Activated T-cell treated with anti-CD3 and anti-CD28 coated beads for 4 hours (primary cell): Measurements from ENCODE around the gene PPP1R37.

ENCODE experiments used
- DNase-seq: peaks from one replicate; pipeline ENCODE4 v3.0.0-alpha.2; 2020

The PPP1R37 gene

DNA sequence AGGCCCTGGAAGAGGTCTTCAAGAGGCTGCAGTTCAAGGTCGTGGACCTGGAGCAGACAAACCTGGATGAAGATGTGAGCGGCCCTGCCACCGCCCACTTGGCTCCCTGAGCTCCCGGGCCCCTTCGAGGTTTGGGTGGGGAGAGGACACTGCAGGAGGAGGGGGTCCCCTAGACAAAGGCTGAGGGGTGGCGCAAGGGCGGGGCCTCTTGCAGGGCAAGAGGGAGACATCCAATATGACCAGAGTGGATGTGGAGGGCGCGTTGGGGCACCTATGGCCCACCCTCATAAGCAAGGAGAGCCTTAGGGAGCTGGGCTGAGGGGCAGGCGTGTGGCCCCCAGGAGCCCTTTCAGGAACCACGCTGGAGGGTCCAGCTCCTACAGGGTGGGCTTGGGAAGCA lies 47.6 kb downstream of the PPP1R37 start:
- no peak for DNase-seq

DNA sequence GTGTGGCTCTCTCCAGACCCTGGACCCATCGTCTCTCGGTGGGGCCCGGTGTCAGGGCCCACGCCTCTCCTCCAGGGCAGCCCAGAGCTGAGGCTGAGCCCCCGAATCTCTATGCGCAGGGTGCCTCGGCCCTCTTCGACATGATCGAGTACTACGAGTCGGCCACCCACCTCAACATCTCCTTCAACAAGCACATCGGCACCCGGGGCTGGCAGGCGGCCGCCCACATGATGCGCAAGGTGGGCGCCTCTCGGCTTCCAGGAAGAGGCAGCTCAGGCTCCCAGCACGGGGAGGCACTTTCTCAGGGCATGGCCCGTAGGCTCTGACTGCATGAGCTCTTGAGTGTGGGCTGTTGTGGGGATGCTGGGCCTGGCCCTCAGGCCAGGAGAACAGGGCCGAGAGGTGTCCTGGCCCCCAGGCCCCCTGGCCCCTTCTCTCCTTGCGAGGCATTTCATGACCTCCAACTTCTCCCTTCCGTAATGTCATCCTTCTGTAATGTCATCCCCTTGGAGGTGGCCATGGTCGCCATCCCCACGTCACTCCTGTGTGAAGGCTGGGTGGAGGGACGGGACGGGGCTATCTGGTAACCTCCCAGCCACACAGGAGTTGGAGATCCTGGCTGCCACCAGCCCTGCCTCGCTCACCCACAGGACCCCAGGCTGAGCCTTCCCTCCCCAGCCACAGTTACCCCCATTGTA lies 48.4 kb downstream of the PPP1R37 start:
- DNase-seq: no peak

DNA sequence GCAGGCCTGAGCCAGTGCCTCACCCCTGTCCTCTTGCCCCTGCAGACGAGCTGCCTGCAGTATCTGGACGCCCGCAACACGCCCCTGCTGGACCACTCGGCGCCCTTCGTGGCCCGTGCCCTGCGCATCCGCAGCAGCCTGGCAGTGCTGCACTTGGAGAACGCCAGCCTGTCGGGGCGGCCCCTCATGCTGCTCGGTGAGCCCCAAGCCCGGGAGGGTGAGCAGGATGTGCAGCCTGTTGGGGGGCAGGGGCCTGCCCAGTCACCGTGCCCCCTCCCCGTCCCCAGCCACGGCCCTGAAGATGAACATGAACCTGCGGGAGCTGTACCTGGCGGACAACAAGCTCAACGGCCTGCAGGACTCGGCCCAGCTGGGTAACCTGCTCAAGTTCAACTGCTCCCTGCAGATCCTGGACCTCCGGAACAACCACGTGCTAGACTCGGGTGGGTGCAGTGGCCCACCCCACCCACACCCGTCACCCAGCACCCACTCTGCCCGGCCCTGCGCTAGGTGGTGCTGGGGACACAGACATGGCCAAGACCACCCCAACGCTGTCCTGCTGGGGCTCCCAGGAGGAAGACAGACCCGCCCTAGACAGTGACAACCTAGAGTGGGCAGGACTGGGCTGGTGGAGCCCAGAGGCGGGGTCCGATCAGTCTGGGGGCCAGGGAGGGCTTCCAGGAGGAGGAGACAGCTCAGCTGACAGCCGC lies 49.2 kb downstream of the PPP1R37 start:
- DNase-seq: no peak

DNA sequence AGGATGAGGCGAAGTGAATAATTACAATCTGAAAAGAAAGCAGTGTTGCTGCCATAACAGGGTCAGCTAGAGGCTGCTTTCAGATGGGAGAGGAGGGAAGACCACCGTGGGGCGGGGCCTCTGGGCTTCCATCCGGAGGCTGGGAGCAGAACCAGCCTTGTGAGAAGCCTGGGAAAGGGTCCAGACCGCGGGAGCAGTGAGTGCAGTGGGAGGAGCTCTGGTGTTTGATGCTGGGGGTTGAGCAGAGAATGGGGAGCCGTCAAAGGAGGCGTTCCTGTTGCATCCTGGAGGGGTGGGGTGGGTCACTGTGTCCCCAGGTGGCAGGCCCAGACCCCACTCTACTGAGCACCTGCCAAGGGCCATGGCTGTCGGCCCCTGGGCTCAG lies 49.7 kb downstream of the PPP1R37 start:
- DNase-seq: no peak

DNA sequence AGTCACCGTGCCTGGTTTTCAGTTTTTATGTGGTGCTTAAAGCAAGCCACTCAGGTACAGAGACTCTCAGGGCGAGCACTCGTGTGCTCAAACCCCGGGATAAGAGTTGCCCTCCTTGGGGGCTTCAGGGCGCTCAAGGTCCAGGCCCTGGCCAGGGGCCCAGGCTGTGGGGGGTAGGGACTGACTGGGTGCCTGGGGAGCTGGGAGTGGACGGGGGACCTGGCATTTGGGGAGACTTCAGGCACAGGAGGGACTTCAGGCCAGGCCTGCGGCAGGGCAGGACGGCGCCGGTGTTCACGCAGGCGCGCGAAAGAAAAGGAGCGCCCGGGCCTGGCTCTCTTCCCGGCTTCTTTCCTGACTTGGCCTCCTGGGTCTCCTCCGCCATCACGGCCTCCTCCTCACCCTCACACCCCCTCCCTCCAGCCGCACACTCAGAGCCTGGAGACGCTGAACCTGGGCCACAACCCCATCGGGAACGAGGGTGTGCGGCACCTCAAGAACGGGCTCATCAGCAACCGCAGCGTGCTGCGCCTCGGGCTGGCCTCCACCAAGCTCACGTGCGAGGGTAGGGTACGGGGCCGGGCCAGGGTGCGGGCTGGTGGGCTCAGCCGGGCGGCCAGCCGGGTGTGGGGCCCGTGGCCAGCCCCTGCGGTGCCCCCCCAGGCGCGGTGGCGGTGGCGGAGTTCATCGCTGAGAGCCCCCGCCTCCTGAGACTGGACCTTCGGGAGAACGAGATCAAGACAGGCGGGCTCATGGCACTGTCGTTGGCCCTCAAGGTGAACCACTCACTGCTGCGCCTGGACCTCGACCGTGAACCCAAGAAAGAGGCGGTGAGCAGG lies 51.7 kb downstream of the PPP1R37 start:
- DNase-seq: no peak

DNA sequence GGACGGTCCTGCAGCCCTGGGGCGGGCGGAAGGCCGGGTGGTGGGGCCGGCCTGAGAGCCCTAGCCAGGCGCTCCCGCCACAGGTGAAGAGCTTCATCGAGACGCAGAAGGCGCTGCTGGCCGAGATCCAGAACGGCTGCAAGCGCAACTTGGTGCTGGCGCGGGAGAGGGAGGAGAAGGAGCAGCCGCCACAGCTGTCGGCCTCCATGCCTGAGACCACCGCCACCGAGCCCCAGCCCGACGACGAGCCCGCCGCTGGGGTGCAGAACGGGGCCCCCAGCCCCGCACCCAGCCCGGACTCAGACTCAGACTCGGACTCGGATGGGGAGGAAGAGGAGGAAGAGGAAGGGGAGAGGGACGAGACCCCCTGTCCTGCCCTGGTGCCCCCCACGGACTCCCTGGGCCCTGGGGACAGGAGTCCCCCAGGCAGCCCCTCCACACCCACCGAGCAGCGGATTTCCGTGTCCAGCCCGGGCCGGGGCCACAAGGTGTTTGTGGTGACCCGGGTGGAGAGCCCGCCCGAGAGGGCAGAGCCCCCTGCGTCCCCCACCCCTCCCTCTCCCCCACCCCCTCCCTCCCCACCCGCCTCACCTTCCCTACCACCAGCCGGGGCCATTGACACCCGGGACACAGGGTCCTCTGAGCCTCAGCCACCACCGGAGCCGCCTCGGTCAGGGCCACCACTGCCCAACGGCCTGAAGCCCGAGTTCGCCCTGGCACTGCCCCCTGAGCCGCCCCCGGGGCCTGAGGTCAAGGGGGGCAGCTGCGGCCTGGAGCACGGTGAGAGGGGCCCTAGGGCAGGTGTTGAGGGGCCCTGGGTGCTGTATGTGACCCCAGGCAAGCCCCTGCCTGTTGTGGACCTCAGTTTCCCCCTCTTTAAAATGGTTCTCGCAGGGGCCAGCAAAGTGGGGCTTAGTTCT lies 52.6 kb downstream of the PPP1R37 start:
- no peak for DNase-seq

DNA sequence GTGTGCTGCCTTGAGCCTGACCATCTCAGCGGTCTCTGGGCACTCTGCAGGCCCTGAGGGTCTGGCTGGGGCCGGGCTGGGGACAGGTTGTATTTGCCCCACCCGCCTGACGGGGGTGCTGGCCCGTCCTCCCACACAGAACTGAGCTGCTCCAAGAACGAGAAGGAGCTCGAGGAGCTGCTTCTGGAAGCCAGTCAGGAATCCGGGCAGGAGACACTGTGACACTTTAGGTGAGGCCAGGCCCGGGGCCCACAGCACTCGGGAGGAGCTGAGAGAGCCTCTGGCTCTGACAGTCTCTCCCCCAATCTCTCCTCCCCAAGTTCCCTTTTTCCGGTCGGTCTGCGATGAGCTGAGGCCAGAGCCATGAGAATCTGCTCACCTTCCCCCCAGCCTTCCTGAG lies 53.3 kb downstream of the PPP1R37 start:
- DNase-seq: no peak

DNA sequence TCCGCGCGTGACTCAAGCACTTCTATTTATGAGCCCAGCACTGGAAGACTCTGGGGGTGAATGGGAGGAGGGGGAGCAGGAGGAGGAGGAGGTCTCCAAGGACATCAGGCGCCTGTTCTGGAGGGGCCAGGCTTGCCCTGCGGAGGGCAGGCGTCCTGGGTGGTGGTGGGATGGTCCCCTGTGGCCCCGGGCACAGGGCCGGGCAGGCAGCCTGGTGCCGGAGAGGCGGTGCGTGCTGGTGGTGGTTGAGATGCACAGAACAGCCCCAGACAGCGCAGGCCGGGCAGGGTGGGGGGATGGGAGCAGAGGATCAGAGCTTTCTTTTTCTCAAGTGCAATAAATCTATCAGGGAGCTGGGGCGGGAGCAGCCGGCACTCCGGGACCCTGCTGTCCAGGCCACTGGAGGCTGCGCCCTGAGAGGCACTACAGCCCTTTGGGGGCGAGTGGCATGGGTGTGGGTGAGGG lies 53.8 kb downstream of the PPP1R37 start:
- no peak for DNase-seq

DNA sequence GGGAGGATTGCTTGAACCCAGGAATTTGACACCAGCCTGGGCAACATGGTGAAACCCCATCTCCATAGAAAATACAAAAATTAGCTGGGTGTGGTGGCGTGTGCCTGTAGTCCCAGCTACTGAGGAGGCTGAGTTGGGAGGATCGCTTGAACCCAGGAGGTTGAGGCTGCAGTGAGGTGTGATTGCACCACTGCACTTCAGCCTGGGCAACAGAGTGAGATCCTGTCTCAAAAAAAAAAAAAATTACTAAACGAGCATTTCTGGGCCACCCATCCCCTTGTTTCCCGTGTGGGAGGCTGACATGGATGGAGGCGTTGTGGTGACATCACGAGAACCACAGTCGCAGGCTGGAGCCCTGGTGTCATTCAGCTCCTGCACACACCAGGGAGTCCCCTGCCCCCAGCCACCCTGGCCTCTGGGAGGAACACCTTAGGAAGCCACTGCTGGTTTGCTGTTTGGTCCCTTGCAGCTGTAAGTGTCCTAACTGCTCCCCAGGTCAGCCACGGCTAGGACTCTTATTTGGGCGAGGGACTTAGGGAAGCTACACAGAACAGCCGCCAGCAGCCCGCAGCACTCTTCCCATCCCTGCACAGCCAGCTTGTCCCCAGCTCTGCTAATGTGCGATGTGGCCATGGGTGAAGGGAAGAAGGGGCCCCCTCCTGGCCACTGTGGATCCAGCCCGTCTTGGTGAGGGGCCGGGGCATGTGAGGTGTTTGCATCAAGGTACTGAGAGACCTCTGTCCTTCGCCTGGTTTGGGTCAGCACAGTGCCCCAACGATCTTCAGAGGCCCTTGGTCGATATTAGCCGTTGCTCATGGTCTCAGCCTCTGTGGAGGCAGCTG lies 55.1 kb downstream of the PPP1R37 start:
- DNase-seq: no peak

DNA sequence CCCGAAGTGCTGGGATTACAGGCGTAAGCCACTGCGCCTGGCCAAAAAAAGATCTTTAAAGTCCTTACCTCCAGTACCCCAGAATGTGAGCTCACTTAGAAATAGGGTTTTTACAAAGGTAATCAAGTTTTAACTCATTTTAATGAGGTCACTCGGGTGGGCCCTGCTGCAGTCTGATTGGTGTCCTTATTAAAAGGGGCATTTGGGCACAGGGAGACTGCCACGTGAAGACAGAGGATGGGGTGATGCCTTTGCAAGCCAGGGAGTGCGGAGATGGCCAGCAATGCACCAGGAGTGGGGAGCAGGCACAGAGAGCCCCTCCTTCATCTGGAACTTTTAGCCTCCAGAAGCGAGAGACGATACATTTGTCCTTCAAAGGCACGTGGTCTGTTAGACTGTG lies 56.1 kb downstream of the PPP1R37 start:
- no peak for DNase-seq

DNA sequence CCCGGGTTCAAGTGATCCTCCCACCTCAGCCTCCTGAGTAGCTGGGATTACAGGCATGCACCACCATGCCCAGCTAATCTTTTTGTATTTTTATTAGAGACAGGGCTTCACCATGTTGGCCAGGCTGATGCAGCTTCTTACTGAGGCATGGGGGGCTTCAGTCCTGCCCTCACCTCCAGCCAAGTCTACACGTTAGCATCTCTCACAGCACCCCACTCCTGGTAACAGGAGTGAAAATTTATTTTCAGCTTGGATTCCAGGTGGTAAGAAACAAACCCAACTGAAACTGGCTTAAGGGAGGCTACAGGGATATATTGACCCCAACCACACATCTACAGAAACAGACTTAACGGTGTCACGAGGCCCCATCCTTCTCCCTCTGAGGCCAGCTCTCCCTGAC lies 57.2 kb downstream of the PPP1R37 start:
- DNase-seq: no peak

DNA sequence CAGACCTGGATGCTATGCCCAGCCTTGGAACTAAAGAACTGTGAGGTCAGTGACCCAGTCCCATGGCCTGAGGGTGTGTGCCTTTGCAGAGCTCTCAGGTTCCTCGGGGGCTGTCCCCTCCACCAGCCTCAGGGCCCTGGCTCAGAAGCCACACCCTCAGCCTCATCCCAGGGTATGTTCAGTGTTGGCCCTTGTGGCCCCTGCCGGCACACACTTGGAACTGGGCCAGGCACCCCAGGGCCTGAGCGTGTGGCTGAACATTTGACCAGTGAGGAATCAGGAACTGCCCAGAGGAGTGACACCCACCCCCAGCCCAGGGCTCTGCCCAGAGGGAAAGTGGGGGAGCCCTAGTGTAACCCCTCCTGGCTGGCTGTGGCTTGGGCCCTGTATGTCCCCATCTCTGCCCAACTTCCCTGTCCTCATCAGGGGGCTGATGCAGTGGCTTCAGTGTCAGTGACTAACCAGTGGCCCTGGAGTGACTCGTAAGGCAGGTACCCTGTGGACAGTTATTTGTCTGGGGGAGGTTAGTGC lies 57.8 kb downstream of the PPP1R37 start:
- DNase-seq: no peak

DNA sequence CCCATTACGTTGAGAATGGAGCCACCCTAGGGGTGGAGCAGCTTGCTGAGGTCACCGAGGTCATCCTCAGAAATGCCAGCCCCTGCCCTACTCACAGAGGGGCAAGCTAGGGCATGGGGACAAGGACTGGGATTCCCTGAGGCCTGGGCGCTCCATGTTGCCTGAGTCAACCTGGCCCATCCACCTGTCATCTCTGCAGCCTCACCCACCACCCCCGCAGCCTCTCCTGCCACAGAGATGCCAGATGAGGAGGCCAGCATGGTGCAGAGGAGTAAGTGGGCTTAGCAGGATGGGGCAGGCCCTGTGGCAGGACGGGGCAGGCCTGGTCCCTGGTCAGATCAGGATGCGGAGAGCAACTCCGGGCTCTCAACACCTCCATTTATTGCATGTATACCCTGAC lies 58.3 kb downstream of the PPP1R37 start:
- DNase-seq: no peak

DNA sequence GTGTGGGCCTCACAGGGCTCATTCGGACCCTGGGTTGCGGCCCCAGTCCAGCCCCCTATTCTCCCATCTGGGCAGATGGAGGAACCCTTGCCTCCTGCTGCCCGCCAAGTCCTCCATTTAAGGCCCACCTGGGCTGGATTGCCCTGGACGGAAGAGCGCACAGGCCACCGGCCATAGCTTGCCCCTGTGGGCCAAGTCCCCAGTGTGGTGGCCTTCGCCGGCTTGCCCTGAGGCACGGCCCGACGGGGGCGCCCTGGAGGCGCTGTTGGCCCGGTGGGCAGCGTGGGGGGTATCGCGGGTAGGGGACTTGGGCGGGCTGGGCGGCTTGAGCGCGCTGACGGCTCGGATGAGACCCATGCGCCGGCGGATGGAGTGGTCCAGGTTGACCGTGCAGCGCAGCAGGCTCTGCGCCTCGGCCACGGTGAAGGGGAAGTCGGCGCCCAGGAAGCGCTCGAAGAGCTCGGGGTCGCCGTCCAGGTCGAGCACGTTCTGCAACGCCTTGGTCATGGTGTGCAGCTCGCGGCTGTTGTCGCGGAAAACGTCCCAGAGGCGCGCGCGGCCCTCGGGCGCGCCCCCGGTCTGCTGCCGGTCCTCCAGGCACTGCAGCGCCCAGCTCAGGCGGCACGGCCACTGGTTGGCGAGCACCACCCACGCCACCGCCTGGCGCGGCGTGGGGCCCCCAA lies 59.0 kb downstream of the PPP1R37 start:
- DNase-seq: no peak

DNA sequence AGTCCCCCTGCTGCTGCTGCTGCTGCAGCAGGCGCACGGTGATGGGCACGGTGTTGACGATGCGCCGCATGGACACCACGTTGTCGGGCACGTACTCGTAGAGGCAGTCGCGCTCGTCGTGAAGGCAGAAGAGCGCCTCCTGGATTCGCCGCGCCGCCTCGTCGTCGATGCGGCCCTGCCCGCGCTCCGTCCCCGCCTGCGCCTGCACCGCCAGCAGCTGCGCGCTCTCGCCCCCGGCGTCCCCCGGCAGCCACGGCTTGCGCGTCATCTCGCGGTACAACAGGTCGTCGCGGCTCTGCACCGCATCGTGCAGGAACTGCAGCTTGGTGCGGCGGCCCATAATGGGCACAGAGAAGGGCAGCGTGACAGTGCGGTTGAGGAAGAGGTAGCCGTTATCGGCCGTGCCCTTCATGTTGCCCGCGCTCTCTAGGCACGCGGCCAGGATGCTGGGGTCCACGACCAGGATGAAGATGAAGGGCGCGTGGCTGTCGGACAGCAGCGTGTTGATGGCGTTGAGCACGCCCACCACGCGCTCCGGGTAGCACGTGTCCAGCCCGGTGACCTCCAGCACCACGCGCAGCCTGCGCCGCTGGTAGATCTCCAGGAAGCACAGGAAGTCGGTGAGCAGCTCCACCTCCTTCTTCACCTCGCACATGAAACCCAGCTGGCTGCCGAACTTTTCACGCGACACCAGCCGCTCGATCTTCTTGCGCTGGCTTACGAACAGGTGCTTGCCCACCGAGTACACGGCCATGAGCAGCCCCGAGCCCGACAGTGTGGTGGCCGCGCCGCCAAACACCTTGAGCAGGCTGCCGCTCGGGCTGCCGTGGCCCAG lies 59.7 kb downstream of the PPP1R37 start:
- peak; percentile 30 for DNase-seq

DNA sequence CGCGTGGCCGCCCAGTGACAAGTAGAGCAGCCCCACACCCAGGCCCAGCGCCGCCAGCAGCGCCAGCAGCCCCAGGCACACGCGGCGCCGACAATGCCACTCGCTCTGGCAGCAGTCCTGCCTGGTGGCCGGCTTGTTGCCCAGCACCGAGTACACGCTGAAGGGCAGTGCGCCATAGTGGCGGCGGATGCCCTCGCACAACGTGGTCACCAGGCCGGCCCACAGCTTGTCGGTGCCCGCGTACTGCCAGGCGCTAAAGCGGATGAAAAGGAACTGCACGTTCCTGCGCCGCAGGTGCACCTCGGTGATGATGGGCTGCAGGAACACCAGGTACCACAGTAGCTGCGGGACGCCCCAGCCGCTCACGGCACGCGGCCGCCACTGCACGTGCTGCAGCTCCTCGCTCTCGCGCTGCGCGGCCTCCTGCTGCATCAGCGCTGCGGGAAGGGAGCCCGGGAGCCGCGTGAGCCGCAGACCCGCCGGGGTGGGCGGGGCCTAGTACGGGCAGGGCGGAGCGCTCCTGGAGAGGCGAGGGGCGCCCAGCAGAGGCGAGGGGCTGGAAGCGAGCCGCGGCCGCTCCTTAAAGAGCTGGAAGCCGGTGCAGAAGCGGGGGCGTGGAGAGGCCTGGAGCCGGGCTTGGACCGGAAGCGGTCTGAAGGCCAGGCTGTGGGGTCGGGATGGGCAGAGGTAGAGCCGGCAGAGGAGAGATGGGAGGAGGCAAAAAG lies 60.5 kb downstream of the PPP1R37 start:
- peak; percentile 30 for DNase-seq

DNA sequence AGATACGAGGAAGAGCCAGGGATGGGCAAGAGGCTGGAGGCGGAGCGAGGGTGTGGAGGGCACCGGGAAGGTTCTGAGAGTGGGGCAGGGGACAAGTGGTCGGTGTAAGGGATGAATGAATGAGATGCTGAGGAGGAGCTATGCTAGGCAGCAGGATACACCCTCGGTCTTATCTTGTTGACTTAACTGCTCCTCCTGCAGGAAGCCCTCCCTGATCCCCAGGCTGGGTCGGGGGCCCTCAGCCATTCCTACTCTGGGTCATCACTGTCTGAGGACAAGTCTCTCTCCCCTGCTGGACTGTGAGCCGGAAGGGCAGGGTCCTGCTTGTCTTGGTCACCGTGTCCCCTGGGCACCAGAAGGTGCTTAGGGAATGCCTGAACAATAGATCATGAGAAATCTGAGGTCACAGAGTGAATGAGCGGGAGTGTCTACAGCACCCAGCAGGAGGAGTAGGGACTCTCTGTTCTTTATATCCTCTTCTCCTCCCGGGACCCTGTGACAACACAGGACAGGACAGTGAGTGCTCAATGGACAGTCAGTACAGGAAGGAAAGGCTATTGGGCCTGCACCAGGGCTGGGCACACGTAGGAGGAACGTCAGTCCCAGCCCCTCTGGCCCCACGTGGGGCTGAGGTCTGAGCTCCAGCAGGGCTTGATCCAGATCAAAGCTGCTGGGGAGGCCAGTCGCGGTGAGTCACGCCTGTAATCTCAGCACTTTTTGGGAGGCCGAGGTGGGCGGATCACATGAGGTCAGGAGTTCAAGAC lies 61.3 kb downstream of the PPP1R37 start:
- no peak for DNase-seq

DNA sequence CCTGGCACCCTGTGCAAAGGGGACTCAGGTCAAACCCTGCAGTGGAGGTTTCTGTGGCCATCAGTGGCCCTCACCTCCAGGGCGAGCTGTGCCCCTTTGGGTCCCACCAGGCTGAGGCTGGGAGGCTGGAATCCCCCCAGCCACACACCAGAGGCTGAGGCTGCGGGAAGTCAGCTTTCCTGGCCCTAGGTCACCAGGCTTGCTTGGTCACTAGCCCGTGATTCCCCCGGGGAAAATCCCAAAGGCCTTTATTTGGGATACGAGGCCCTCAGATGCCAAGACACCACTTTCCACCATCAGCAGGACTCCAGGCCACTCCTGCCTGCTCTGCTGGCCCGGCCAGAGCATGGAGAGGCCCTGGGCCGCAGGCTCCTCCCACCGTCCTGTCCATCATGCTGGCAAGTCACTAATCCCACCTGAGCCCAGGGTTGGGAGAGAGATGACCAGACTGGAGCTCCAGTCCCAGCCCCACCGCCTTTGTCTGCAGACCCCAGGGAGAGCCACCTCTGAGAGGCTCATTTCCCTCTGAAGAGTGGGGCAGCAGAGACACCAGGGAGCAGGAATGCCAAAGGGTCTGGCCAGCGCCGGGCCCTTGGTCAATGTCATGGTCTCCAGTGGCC lies 63.1 kb downstream of the PPP1R37 start:
- DNase-seq: no peak
